Neuronal stem cell (in vitro differentiated cells): Measurements from ENCODE around the gene EPHA4.

ENCODE experiments used
- DNase-seq: peaks from one replicate; pipeline ENCODE4 v3.0.0-alpha.2; 2013; ENCODE audit warnings: low spot score
- H2AFZ ChIP-seq: one replicate; pipeline ENCODE4 v1.6.1; 2013; ENCODE audit warnings: mild to moderate bottlenecking, low read length, inconsistent platforms
- H2AK5ac ChIP-seq: 2 replicates; pipeline ENCODE4 v1.6.1; 2013; ENCODE audit warnings: low read depth, mild to moderate bottlenecking, inconsistent platforms, low read length, moderate library complexity, mixed read lengths
- H2BK120ac ChIP-seq: 2 replicates; pipeline ENCODE4 v1.6.1; 2013; ENCODE audit warnings: low read depth, mild to moderate bottlenecking, inconsistent platforms, low read length, moderate library complexity, mixed read lengths
- H2BK12ac ChIP-seq: one replicate; pipeline ENCODE4 v1.6.1; 2013; ENCODE audit warnings: low read length, inconsistent platforms
- H2BK15ac ChIP-seq: 2 replicates; pipeline ENCODE4 v1.6.1; 2013; ENCODE audit warnings: mild to moderate bottlenecking, low read length, inconsistent platforms, mixed read lengths
- H2BK5ac ChIP-seq: one replicate; pipeline ENCODE4 v1.6.1; 2013; ENCODE audit warnings: inconsistent platforms, mild to moderate bottlenecking, low read length, moderate library complexity
- H3K14ac ChIP-seq: one replicate; pipeline ENCODE4 v1.6.1; 2013; ENCODE audit warnings: low read length, inconsistent platforms
- H3K18ac ChIP-seq: 2 replicates; pipeline ENCODE4 v1.6.1; 2013; ENCODE audit warnings: low read length, inconsistent platforms
- H3K23ac ChIP-seq: 2 replicates; pipeline ENCODE4 v1.6.1; 2013; ENCODE audit warnings: low read depth, mild to moderate bottlenecking, mixed read lengths, low read length, inconsistent platforms; ENCODE audit not compliant: poor library complexity
- H3K27ac ChIP-seq: replicated peaks from 3 replicates; pipeline ENCODE4 v1.5.1; 2013; ENCODE audit warnings: low read length, inconsistent platforms
- H3K27me3 ChIP-seq, 3 experiments: 2 replicates each; pipeline ENCODE4 v1.6.1; 2013; ENCODE audit warnings: low read length in 3 of 3, mild to moderate bottlenecking in 2 of 3, inconsistent platforms in 1 of 3, low read depth in 1 of 3, mixed read lengths in 1 of 3, moderate library complexity in 1 of 3; ENCODE audit not compliant: control insufficient read depth in 3 of 3, insufficient read depth in 3 of 3
- H3K36me3 ChIP-seq, 2 donors: replicated peaks in 1 of 2; 2 replicates each; pipeline ENCODE4 v1.6.1; 2013; ENCODE audit warnings: low read length in 2 of 2; ENCODE audit not compliant: control insufficient read depth in 2 of 2, insufficient read depth in 2 of 2
- H3K4ac ChIP-seq: 2 replicates; pipeline ENCODE4 v1.6.1; 2013; ENCODE audit warnings: inconsistent platforms, mild to moderate bottlenecking, low read length, moderate library complexity
- H3K4me1 ChIP-seq, 2 donors: 1 replicate in 1 of 2; 2 replicates in 1 of 2; pipeline ENCODE4 v1.6.1; 2013; ENCODE audit warnings: low read length in 2 of 2, low read depth in 1 of 2; ENCODE audit not compliant: control insufficient read depth in 2 of 2, insufficient read depth in 1 of 2
- H3K4me2 ChIP-seq: one replicate; pipeline ENCODE4 v1.6.1; 2013; ENCODE audit warnings: mild to moderate bottlenecking, low read length, inconsistent platforms; ENCODE audit not compliant: insufficient read depth, poor library complexity, severe bottlenecking
- H3K4me3 ChIP-seq, 2 donors: 2 replicates each; pipeline ENCODE4 v1.5.1; 2013; ENCODE audit warnings: low read length in 2 of 2, mild to moderate bottlenecking in 2 of 2, inconsistent platforms in 1 of 2, moderate library complexity in 1 of 2
- H3K79me1 ChIP-seq: one replicate; pipeline ENCODE4 v1.6.1; 2013; ENCODE audit warnings: low read depth, mild to moderate bottlenecking, inconsistent platforms, low read length, moderate library complexity
- H3K9ac ChIP-seq: one replicate; pipeline ENCODE4 v1.6.1; 2013; ENCODE audit warnings: mild to moderate bottlenecking, low read depth, low read length, inconsistent platforms; ENCODE audit not compliant: poor library complexity
- H3K9me3 ChIP-seq, 2 donors: replicated peaks in 1 of 2; 2 replicates each; pipeline versions ENCODE3 to v1.6.1; 2013; ENCODE audit warnings: low read length in 2 of 2, mild to moderate bottlenecking in 2 of 2, inconsistent platforms in 1 of 2, low read depth in 1 of 2, mixed read lengths in 1 of 2, moderate library complexity in 1 of 2; ENCODE audit not compliant: control insufficient read depth in 2 of 2, insufficient read depth in 1 of 2
- H4K8ac ChIP-seq: one replicate; pipeline ENCODE4 v1.6.1; 2013; ENCODE audit warnings: low read depth, mild to moderate bottlenecking, inconsistent platforms, low read length, moderate library complexity
- H4K91ac ChIP-seq: one replicate; pipeline ENCODE4 v1.6.1; 2013; ENCODE audit warnings: low read length, low read depth, mild to moderate bottlenecking, inconsistent platforms; ENCODE audit not compliant: poor library complexity
- WGBS, 2 donors: extraction: QIAGEN DNeasy Blood & Tissue Kit; methylation state at CpG; one replicate each; pipeline ENCODE4 v1.1.7; 2013; ENCODE audit warnings: missing lambda C conversion rate in 2 of 2, mixed read lengths in 1 of 2; ENCODE audit not compliant: insufficient read length in 2 of 2, insufficient replicate concordance in 1 of 2; ENCODE audit errors: extremely low coverage in 2 of 2; 5-methylcytosine and 5-hydroxymethylcytosine counted together

EPHA4 gene

GRCh38 chr2:221444106-221444505 is 128.0 kb downstream of the EPHA4 start:
- no peak overlapping the region for H3K23ac ChIP-seq
- H2BK15ac ChIP-seq = no peak overlapping the region
- no CpG with 5 or more reads among the region's 2 CpGs for WGBS, 2 donors
- no peak overlapping the region for H2BK12ac ChIP-seq
- no peak overlapping the region for H3K27ac ChIP-seq
- H3K4me1 ChIP-seq = peaks cover 0 to 2% of the 10 kb centered on the region in 2 donors
- no peak overlapping the region for H3K4ac ChIP-seq
- H4K91ac ChIP-seq = no peak overlapping the region
- no peak overlapping the region for H3K14ac ChIP-seq
- no peaks in the 10 kb centered on the region for H3K27me3 ChIP-seq
- no peak overlapping the region for H3K18ac ChIP-seq
- no peak overlapping the region for H3K9ac ChIP-seq
- no peak overlapping the region for H3K4me2 ChIP-seq
- no peak for DNase-seq
- H3K4me3 ChIP-seq = no peak overlapping the region
- H3K9me3 ChIP-seq = peaks cover 0 to 2% of the 10 kb centered on the region in 2 donors
- peaks cover 15 to 24% of the 10 kb centered on the region in 2 donors for H3K36me3 ChIP-seq
- H4K8ac ChIP-seq = no peak overlapping the region
- no peak overlapping the region for H2BK5ac ChIP-seq
- H3K79me1 ChIP-seq = no peaks in the 10 kb centered on the region
- no peak overlapping the region for H2AFZ ChIP-seq
- H2AK5ac ChIP-seq = no peak overlapping the region
- H2BK120ac ChIP-seq = no peak overlapping the region

DNA sequence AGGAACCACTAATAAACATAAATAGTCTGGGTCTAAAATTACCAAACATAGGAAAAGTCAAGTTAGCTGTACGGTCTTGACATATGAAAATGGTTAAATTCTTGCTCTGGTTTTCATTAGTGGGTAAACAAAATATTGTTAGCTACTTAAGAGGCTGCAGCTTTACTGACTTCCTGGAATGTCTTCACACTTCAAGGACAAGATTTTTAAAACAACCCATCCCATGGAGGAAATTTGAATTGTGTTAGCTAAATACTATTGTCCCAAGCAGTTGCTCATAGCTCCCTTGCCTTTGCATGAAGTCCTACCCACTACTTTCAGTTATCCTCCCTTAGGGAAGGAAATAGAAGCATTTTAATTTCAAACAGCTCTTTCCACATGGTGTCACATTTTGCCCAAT is 128.5 kb downstream of the EPHA4 start:
- no peak overlapping the region for H2BK15ac ChIP-seq
- H3K18ac ChIP-seq = no peak overlapping the region
- H3K9me3 ChIP-seq = peaks cover 0 to 2% of the 10 kb centered on the region in 2 donors
- H3K9ac ChIP-seq = no peak overlapping the region
- H3K4me3 ChIP-seq = no peak overlapping the region
- no peak overlapping the region for H4K8ac ChIP-seq
- no peaks in the 10 kb centered on the region for H3K27me3 ChIP-seq
- H3K36me3 ChIP-seq = peaks cover 15 to 24% of the 10 kb centered on the region in 2 donors
- H2BK12ac ChIP-seq = no peak overlapping the region
- H3K4ac ChIP-seq = no peak overlapping the region
- no CpG with 5 or more reads among the region's 1 CpG for WGBS, 2 donors
- H3K4me2 ChIP-seq = no peak overlapping the region
- H2AFZ ChIP-seq = no peak overlapping the region
- no peak overlapping the region for H3K23ac ChIP-seq
- H2BK120ac ChIP-seq = no peak overlapping the region
- H3K14ac ChIP-seq = no peak overlapping the region
- DNase-seq = no peak
- H4K91ac ChIP-seq = no peak overlapping the region
- no peak overlapping the region for H3K27ac ChIP-seq
- H2BK5ac ChIP-seq = no peak overlapping the region
- H2AK5ac ChIP-seq = no peak overlapping the region
- H3K4me1 ChIP-seq = peaks cover 0 to 2% of the 10 kb centered on the region in 2 donors
- H3K79me1 ChIP-seq = no peaks in the 10 kb centered on the region

DNA sequence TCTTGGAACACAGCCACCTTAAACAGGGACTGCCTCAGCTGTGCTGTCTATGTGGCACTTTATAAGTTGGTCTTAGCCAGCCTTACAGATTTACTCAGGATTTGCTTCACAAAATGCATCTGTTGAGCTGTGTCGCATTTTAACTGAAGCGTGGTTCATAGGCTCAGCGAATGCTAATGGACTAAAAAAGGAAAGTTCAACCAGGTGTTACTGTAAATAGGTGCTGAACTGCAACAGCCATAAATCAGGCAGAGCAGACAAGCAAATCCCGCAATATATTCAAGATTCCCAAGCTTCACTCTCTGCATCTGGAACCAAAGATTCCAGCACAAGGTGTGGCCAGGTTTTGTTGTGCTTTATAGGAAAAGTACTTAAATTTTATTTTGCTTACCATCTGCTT is 130.0 kb downstream of the EPHA4 start:
- whole genome bisulfite sequencing, 2 donors = no CpG with 5 or more reads among the region's 4 CpGs
- no peak overlapping the region for H2BK120ac ChIP-seq

GRCh38 chr2:221439761-221440479 is 132.2 kb downstream of the EPHA4 start:
- no peak overlapping the region for H3K4me3 ChIP-seq
- peaks cover 0 to 2% of the 10 kb centered on the region in 2 donors for H3K4me1 ChIP-seq
- no peak overlapping the region for H2BK5ac ChIP-seq
- H3K9ac ChIP-seq = no peak overlapping the region
- no peak overlapping the region for H3K14ac ChIP-seq
- H3K27ac ChIP-seq = no peak overlapping the region
- H2AFZ ChIP-seq = no peak overlapping the region
- H3K23ac ChIP-seq = no peak overlapping the region
- H2BK120ac ChIP-seq = no peak overlapping the region
- H2BK15ac ChIP-seq = no peak overlapping the region
- no peaks in the 10 kb centered on the region for H3K79me1 ChIP-seq
- H3K18ac ChIP-seq = no peak overlapping the region
- H4K8ac ChIP-seq = no peak overlapping the region
- WGBS, 2 donors = no CpG with 5 or more reads among the region's 11 CpGs
- peaks cover 0 to 2% of the 10 kb centered on the region in 2 donors for H3K9me3 ChIP-seq
- H3K27me3 ChIP-seq = no peaks in the 10 kb centered on the region
- H2AK5ac ChIP-seq = no peak overlapping the region
- H4K91ac ChIP-seq = no peak overlapping the region
- no peak overlapping the region for H2BK12ac ChIP-seq
- DNase-seq = no peak
- peaks cover 15 to 24% of the 10 kb centered on the region in 2 donors for H3K36me3 ChIP-seq
- H3K4me2 ChIP-seq = no peak overlapping the region
- no peak overlapping the region for H3K4ac ChIP-seq

More for the DNA sequence above, 130.0 kb downstream of the EPHA4 start:
- no peak for DNase-seq
- no peaks in the 10 kb centered on the region for H3K27me3 ChIP-seq
- no peak overlapping the region for H3K4ac ChIP-seq
- no peak overlapping the region for H3K23ac ChIP-seq
- H3K9me3 ChIP-seq = peaks cover 0 to 2% of the 10 kb centered on the region in 2 donors
- no peak overlapping the region for H2AK5ac ChIP-seq
- H2AFZ ChIP-seq = no peak overlapping the region
- no peak overlapping the region for H3K4me2 ChIP-seq
- no peaks in the 10 kb centered on the region for H3K79me1 ChIP-seq
- no peak overlapping the region for H3K27ac ChIP-seq
- H3K4me1 ChIP-seq = peaks cover 0 to 2% of the 10 kb centered on the region in 2 donors
- no peak overlapping the region for H2BK5ac ChIP-seq
- H3K18ac ChIP-seq = no peak overlapping the region
- H4K8ac ChIP-seq = no peak overlapping the region
- H4K91ac ChIP-seq = no peak overlapping the region
- H2BK15ac ChIP-seq = no peak overlapping the region
- H3K4me3 ChIP-seq = no peak overlapping the region
- peaks cover 15 to 24% of the 10 kb centered on the region in 2 donors for H3K36me3 ChIP-seq
- H2BK12ac ChIP-seq = no peak overlapping the region
- H3K9ac ChIP-seq = no peak overlapping the region
- H3K14ac ChIP-seq = no peak overlapping the region
